Cerebellar nuclear complex (tissue), 1 donor: Measurements from ENCODE around the gene TRO.
A peak's percentile ranks its signal among the peaks of the same experiment; 100 is the strongest.

Experiments used
- DNase-seq, 2 experiments: peaks; one replicate each; lab custom pipeline; 2025; lab: John Stamatoyannopoulos, UW

TRO gene

GRCh38 chrX:54950730-54951375 is 30.2 kb downstream of the TRO start:
- DNase-seq, result peak in 1 of 2 experiments; percentile 26

DNA sequence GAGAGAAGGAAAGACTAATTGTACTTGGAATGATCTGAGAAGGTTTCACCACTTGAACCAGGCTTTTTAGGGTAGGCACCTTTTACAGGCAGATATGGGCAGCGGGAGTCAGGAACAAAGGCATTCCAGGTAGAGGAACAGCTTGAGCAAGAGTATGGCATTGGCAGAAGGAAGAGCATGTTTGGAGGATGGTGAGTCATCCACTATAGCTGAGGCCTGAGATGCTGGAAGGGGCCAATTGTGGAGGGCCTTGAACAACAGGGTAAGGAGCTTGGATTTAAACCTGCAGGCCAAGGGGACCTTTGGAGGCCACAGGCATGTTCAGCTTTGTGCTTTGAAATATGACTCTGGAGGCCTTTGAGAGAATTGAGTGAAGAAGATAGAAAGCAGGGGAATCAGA is 41.1 kb downstream of the TRO start:
- DNase-seq, result no peak

DNA sequence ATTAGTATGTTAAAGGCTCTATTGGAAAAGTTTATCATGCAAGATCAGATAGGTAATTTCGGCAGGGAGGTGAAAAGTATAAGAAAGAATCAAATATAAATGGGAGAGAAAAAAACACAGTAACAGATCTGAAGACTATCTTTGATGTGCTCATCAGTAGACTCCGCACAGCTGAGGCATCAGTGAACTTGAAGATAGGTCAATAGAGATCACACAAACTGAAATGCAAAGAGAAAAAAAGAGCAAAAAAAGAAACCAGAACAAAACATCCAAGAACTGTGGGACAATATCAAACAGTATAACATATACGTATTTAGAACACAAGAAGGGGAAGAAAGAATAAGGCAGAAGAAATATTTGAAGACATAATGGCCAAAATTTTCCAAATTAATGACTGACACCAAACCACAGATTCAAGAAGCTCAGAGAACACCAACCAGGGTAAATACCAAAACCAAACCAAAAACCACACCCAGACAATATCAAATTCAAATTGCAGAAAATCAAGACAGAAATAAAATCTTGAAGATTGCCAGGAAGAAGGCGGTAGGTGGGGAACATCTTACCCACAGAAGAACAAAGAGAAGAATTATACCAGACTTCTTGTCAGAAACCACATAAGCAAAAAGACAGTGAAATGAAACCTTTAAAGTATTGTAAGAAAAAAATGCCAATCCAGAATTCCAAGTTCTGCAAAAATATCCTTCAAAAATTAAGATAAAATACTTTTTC is 44.3 kb downstream of the TRO start:
- DNase-seq, result no peak

GRCh38 chrX:54977387-54977786 is 56.8 kb downstream of the TRO start:
- DNase-seq, result no peak

GRCh38 chrX:54978448-54978847 is 57.8 kb downstream of the TRO start:
- DNase-seq, result no peak

GRCh38 chrX:54979432-54979831 is 58.8 kb downstream of the TRO start:
- no peak for DNase-seq

GRCh38 chrX:54980334-54980733 is 59.7 kb downstream of the TRO start:
- no peak for DNase-seq
